ENCODE data around the gene SLIT3.
A peak's percentile ranks its signal among the peaks of the same experiment; 100 is the strongest.

The SLIT3 gene

GRCh38 chr5:168752416-168753190 lies 548.3 kb downstream of the SLIT3 start:
- Mint-ChIP-seq H3K27ac (no peak overlapping the region), H3K36me3 (ENCODE audit: low read depth) (peaks cover 49% of the 10 kb centered on the region), H3K4me3 (no peak overlapping the region), H3K27me3 (ENCODE audit: low read depth) (peaks cover 3% of the 10 kb centered on the region), H3K9me3 (no peaks in the 10 kb centered on the region), H3K4me1 (no peaks in the 10 kb centered on the region)
- TF ChIP-seq, protein P1, sequence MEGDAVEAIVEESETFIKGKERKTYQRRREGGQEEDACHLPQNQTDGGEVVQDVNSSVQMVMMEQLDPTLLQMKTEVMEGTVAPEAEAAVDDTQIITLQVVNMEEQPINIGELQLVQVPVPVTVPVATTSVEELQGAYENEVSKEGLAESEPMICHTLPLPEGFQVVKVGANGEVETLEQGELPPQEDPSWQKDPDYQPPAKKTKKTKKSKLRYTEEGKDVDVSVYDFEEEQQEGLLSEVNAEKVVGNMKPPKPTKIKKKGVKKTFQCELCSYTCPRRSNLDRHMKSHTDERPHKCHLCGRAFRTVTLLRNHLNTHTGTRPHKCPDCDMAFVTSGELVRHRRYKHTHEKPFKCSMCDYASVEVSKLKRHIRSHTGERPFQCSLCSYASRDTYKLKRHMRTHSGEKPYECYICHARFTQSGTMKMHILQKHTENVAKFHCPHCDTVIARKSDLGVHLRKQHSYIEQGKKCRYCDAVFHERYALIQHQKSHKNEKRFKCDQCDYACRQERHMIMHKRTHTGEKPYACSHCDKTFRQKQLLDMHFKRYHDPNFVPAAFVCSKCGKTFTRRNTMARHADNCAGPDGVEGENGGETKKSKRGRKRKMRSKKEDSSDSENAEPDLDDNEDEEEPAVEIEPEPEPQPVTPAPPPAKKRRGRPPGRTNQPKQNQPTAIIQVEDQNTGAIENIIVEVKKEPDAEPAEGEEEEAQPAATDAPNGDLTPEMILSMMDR (IDR thresholded peaks at IDR 0.05; ENCODE audit: unreplicated experiment in 3 of 3): no peak

DNA sequence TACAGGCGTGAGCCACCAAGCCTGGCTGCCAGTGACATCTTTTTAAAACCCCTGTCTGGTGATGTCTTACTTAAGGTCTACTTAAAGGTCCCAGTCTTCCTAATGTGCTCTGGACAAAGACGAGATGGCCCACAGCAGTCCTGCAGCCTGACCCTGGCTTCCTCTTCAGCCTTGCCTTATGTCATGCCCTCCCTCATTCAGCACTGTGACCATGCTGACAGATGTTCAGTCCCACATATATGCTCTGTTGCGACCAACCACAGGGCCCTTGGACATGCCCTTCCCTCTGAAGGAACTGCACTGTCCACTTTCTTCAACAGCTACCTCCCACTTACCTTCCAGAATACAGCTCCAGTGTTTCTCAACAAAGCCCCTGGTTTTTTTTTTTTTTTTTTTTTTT lies 548.9 kb downstream of the SLIT3 start:
- Mint-ChIP-seq H3K9me3 (peaks cover 2% of the 10 kb centered on the region), H3K27me3 (ENCODE audit: low read depth) (peaks cover 6% of the 10 kb centered on the region), H3K27ac (no peak overlapping the region), H3K36me3 (ENCODE audit: low read depth) (peaks cover 55% of the 10 kb centered on the region), H3K4me1 (no peaks in the 10 kb centered on the region), H3K4me3 (no peak overlapping the region)
- TF ChIP-seq, protein P1 (IDR thresholded peaks at IDR 0.05; ENCODE audit: unreplicated experiment in 3 of 3): no peak

DNA sequence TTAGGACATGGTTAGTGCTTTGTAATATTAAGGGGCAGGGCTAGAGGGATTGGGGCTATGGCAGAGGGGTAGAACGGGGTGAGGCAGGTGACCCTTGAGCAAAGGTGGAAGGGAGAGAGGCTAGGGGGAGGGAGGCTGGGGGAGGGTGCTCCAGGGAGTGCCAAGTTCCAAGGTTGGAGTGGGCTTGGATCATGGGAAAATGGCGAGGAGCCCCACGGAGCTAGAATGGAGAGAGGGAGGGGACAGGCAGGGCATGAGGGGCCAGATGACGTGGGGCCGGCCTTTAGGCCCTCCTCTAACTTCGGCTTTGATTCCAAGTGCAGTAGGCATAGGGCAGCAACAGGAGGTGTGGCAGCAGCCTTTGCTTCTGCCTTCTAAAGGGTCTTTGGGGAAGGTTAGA lies 550.0 kb downstream of the SLIT3 start:
- no peak overlapping the region for H3K4me3 Mint-ChIP-seq
- H3K36me3 Mint-ChIP-seq (ENCODE audit: low read depth): peaks cover 62% of the 10 kb centered on the region
- TF ChIP-seq, protein P1 (IDR thresholded peaks at IDR 0.05; ENCODE audit: unreplicated experiment in 3 of 3): no peak
- H3K4me1 Mint-ChIP-seq: no peaks in the 10 kb centered on the region
- H3K9me3 Mint-ChIP-seq: peaks cover 3% of the 10 kb centered on the region
- H3K27ac Mint-ChIP-seq: no peak overlapping the region
- H3K27me3 Mint-ChIP-seq (ENCODE audit: low read depth): peaks cover 7% of the 10 kb centered on the region

DNA sequence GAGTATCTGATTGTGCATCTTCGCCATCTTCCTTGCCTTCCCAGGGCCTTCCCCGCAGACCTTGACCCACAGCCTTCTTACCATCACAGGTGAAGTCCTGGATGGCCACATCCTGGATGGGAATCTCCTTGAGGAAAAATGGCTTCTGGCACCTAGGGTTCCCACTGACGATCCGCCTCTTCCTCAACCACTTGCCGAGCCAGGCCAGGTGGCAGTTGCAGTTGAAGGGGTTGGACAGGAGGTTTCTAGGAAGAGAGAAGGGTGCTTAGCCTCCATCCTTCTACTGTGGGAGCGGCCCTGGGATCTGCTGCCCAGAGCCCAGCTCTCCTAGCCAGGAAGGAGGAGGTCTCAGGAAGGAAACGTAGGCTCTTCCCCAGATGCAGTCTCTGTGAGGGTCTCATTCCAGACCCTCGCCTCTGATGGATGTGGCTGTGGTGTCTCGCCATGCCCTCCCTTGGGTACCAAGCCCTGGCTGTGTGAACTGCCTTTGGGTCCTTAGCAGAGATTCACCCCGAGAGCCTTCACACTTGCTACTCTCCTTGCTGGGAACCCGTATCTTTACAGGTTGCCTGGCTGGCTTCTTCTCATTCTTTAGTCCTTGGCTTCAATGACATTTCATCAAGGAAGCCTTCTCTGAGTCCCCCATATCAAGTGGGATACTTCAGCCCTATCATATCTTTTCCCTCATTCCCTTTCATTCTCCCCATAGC lies 551.4 kb downstream of the SLIT3 start:
- TF ChIP-seq, protein P1 (IDR thresholded peaks at IDR 0.05; ENCODE audit: unreplicated experiment in 3 of 3): no peak
- H3K27me3 Mint-ChIP-seq (ENCODE audit: low read depth): peaks cover 7% of the 10 kb centered on the region
- peaks cover 76% of the 10 kb centered on the region for H3K36me3 Mint-ChIP-seq (ENCODE audit: low read depth)
- H3K27ac Mint-ChIP-seq: no peak overlapping the region
- no peak overlapping the region for H3K4me3 Mint-ChIP-seq
- H3K4me1 Mint-ChIP-seq: no peaks in the 10 kb centered on the region
- H3K9me3 Mint-ChIP-seq: peaks cover 8% of the 10 kb centered on the region

- no peak overlapping the region for H3K4me3 Mint-ChIP-seq
- H3K9me3 Mint-ChIP-seq: peaks cover 16% of the 10 kb centered on the region
- TF ChIP-seq, protein P1 (IDR thresholded peaks at IDR 0.05; ENCODE audit: unreplicated experiment in 3 of 3): peak; percentile 38 to 52 (median 40)
- H3K36me3 Mint-ChIP-seq (ENCODE audit: low read depth): peaks cover 81% of the 10 kb centered on the region
- H3K4me1 Mint-ChIP-seq: no peaks in the 10 kb centered on the region
- no peak overlapping the region for H3K27ac Mint-ChIP-seq
- H3K27me3 Mint-ChIP-seq (ENCODE audit: low read depth): peaks cover 7% of the 10 kb centered on the region
These were observed 552.8 kb downstream of the SLIT3 start for GRCh38 chr5:168747987-168748777.

Measured in nephron (organoid).